GM10266 (cell line): Measurements from ENCODE around the gene RANGRF.
"Not testable (repeated sequence)": the region's sequence is repeated elsewhere in the genome, so short reads cannot be mapped to it uniquely, and the experiment has no call there.

Experiments
- DNase-seq: peaks from one replicate; pipeline ENCODE4 v3.0.0; 2012; ENCODE audit errors: extremely low spot score
- CTCF ChIP-seq: IDR thresholded peaks from 2 replicates; pipeline ENCODE4 v1.5.1; 2012; ENCODE audit warnings: mild to moderate bottlenecking, low read depth; ENCODE audit not compliant: control insufficient read depth, insufficient read depth; ENCODE audit errors: missing control alignments

Gene RANGRF

GRCh38 chr17:8288336-8289102 is at the start of gene RANGRF:
Gene RANGRF (plus strand): TSS chr17:8288670. CDS start chr17:8288789, 119 bp downstream.
- no peak for TF ChIP-seq CTCF
- DNase-seq, result peak; percentile 91

- TF ChIP-seq CTCF, result no peak
- no peak for DNase-seq
These were observed 44.6 kb upstream of the RANGRF start for GRCh38 chr17:8243827-8244226.

GRCh38 chr17:8244768-8245167 is 43.7 kb upstream of the RANGRF start:
- DNase-seq, result no peak
- no peak for TF ChIP-seq CTCF

GRCh38 chr17:8248751-8249607 is 39.5 kb upstream of the RANGRF start, which contains the start of gene PFAS:
Gene PFAS (plus strand): TSS chr17:8249289. CDS start chr17:8253938, 4,649 bp downstream.
- TF ChIP-seq CTCF, result no peak
- DNase-seq, result peak; percentile 94

GRCh38 chr17:8249621-8250500 is 38.6 kb upstream of the RANGRF start:
- DNase-seq, result no peak
- TF ChIP-seq CTCF, result no peak

- DNase-seq, result not testable (repeated sequence)
These were observed 37.1 kb upstream of the RANGRF start for GRCh38 chr17:8251411-8251810.

- DNase-seq, result no peak
- no peak for TF ChIP-seq CTCF
These were observed 34.7 kb upstream of the RANGRF start for GRCh38 chr17:8253801-8254200.
